Neutrophil (primary cell): ENCODE results near the gene GARIN6.
"Not testable (repeated sequence)": the region's sequence is repeated elsewhere in the genome, so short reads cannot be mapped to it uniquely, and the experiment has no call there.

Experiments
- H3K27ac ChIP-seq: fragments of 200-600 bp; sonication (generic); 2 replicates; pipeline ENCODE4 v1.5.1; 2016; ENCODE audit warnings: mild to moderate bottlenecking, moderate library complexity
- H3K27me3 ChIP-seq: fragments of 200-600 bp; sonication (generic); 2 replicates; pipeline ENCODE4 v1.6.0; 2016; ENCODE audit warnings: mild to moderate bottlenecking
- H3K36me3 ChIP-seq: fragments of 200-600 bp; sonication (generic); 2 replicates; pipeline ENCODE4 v1.5.1; 2017
- H3K4me1 ChIP-seq, 2 experiments: fragments of 200-600 bp in 1 of 2; sonication (generic) in 1 of 2; 1 replicate in 1 of 2; 2 replicates in 1 of 2; pipeline versions ENCODE4 v1.5.1 to v1.6.1; 2013 to 2016; ENCODE audit warnings: low read depth in 1 of 2, low read length in 1 of 2, mild to moderate bottlenecking in 1 of 2, moderate library complexity in 1 of 2; ENCODE audit not compliant: control insufficient read depth in 1 of 2, insufficient read depth in 1 of 2
- H3K4me3 ChIP-seq, 2 experiments: fragments of 200-600 bp in 1 of 2; sonication (generic) in 1 of 2; 1 replicate in 1 of 2; 2 replicates in 1 of 2; pipeline ENCODE4 v1.5.1; 2013 to 2016; ENCODE audit warnings: low read depth in 1 of 2, low read length in 1 of 2, mild to moderate bottlenecking in 1 of 2, moderate library complexity in 1 of 2
- H3K9me3 ChIP-seq: fragments of 200-600 bp; sonication (generic); 2 replicates; pipeline ENCODE4 v1.5.1; 2016
- TF ChIP-seq, protein P1 (sequence below): fragments of 200-600 bp; sonication (generic); IDR thresholded peaks from 2 replicates; pipeline ENCODE4 v1.5.1; 2016; ENCODE audit warnings: antibody characterized with exemption

GARIN6 gene

DNA sequence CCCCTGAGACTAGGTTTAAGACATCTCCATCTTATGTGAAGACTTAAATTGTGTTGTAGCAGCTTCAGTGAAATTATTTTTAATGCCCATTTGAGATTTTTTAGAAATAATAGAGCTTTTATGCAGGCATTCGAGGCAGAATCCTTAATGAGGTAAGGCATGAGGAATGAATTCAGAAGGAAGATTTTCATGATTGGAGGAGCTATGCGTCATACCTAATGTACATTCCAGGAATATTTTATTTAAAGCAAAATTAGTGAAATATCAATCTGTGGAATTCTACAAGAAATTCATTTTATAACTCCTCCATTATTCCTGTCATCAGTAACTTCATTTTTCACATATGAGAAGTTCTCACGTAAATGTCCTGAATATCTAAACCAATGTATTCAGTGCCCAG lies 36.0 kb upstream of the GARIN6 start:
- no peaks in the 10 kb centered on the region for H3K4me1 ChIP-seq
- no peak overlapping the region for H3K27ac ChIP-seq
- no peaks in the 10 kb centered on the region for H3K27me3 ChIP-seq
- H3K9me3 ChIP-seq: no peaks in the 10 kb centered on the region
- TF ChIP-seq, protein P1, sequence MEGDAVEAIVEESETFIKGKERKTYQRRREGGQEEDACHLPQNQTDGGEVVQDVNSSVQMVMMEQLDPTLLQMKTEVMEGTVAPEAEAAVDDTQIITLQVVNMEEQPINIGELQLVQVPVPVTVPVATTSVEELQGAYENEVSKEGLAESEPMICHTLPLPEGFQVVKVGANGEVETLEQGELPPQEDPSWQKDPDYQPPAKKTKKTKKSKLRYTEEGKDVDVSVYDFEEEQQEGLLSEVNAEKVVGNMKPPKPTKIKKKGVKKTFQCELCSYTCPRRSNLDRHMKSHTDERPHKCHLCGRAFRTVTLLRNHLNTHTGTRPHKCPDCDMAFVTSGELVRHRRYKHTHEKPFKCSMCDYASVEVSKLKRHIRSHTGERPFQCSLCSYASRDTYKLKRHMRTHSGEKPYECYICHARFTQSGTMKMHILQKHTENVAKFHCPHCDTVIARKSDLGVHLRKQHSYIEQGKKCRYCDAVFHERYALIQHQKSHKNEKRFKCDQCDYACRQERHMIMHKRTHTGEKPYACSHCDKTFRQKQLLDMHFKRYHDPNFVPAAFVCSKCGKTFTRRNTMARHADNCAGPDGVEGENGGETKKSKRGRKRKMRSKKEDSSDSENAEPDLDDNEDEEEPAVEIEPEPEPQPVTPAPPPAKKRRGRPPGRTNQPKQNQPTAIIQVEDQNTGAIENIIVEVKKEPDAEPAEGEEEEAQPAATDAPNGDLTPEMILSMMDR: no peak
- H3K36me3 ChIP-seq: no peaks in the 10 kb centered on the region
- H3K4me3 ChIP-seq: no peak overlapping the region

DNA sequence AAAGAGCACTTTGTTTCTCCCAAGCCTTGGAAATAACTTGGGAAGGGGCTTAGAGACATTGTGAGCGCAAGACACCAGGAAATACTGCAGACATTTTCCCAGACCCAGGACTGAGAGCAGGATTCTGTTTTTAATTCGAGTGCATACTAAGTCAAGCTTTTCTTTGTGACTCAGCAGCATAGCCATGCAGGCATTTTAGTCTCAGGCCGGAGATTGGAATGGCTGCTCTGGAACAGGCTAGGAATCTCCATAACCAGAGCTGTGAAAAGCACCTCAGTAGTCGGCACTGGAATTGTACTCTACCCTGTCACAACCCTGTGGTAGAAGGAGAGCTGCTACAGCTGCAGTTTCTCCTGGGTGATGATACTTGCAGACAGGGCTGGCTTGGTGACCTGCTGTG lies 28.9 kb upstream of the GARIN6 start:
- Histone ChIP-seq H3K36me3 (no peaks in the 10 kb centered on the region), H3K27ac (no peak overlapping the region), H3K4me3 (no peak overlapping the region), H3K27me3 (no peaks in the 10 kb centered on the region), H3K4me1 (no peaks in the 10 kb centered on the region), H3K9me3 (no peaks in the 10 kb centered on the region)
- TF ChIP-seq, protein P1: no peak

DNA sequence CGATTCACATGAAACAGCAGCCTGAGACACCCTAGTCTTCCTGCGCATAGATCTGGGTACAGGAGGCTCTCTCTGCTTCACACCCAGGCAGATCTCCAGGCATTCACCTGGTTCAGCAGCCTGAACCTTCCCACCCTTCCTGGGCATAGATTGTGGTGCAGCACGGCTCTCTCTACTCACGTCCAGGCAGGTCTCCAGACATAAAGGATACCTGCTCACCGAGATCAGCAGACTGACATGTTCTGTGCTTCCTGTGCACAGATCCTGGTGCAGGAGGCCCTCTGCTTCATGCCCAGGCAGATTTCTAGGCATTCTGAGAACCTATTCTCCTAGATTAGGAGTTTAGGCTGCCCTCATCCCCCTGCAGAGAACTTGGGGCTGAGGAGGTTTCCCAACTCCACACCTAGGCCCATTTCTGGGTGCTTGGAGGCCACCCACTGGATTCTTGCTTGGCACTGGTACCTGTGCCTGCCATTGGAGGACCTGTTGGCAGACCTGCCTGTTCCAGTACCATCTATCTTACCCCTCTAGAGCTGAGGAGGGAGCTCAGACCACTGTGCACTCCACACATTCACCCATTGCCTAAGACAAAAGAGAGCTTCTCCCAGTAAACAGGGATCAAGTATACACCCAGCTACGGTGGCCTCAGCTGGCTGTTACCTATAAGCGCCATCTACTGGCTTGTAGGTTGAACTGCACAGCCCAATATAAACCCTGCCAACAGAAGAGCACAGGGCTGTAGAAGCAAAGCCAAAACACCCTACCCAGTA lies 28.0 kb upstream of the GARIN6 start:
- H3K4me3 ChIP-seq: no peak overlapping the region

DNA sequence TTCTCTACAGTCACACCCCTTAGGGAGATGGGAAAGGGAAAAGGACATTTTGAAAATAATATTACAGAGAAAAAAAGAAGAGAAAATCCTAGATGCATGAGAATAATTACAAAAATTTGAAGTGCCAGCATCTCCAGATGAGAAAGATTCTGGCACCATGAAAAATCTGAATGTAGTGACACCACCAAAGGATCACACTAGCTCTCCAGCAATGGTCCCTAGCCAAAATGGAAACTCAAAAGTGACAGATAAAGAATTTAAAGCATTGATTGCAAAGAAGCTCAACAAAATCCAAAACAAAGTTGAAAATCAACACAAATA lies 27.4 kb upstream of the GARIN6 start:
- Histone ChIP-seq H3K27ac (no peak overlapping the region), H3K27me3 (no peaks in the 10 kb centered on the region), H3K9me3 (no peaks in the 10 kb centered on the region), H3K36me3 (no peaks in the 10 kb centered on the region), H3K4me3 (no peak overlapping the region), H3K4me1 (no peaks in the 10 kb centered on the region)
- TF ChIP-seq, protein P1: no peak

More for the DNA sequence above, 28.0 kb upstream of the GARIN6 start:
- Histone ChIP-seq H3K27me3 (no peaks in the 10 kb centered on the region), H3K27ac (no peak overlapping the region), H3K4me1 (no peaks in the 10 kb centered on the region), H3K9me3 (no peaks in the 10 kb centered on the region), H3K36me3 (no peaks in the 10 kb centered on the region)
- TF ChIP-seq, protein P1: no peak

DNA sequence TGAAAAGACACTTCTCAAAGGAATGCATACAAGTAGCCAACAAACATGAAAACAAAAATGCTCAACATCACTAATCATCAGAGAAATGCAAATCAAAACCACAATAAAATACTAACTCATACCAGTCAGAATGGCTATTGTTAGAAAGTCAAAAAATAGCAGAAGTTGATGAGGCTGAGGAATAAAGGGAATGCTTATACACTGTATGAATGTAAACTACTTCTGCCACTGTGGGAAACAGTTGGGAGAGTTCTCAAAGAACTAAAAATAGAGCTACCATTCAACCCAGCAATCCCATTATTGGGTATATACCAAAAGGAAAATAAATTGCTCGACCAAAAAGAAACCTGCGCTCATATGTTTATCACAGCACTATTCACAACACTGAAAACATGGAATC lies 23.0 kb upstream of the GARIN6 start:
- not testable (repeated sequence) for H3K4me3 ChIP-seq, H3K4me1 ChIP-seq, H3K27ac ChIP-seq, H3K27me3 ChIP-seq, H3K9me3 ChIP-seq, H3K36me3 ChIP-seq

DNA sequence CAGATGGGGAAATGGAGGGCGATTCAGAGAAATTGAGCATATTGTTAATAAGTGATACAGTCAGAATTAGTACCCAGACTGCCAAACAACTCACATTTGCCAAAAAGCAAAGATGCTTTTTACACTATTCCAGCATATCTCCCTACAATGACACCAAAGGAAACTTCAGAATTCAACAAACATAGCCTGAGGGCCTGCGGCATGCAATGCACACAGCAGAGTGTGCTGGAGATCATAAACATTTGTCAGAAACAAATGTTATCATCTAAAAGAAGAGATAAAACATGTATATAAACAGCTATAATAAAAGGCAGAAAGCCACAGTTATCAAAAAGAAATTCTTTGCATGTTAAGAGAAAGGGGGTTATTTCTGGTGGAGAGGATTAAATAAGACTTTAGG lies 20.1 kb upstream of the GARIN6 start:
- Histone ChIP-seq H3K36me3 (no peaks in the 10 kb centered on the region), H3K27ac (no peak overlapping the region), H3K4me1 (no peaks in the 10 kb centered on the region), H3K9me3 (no peaks in the 10 kb centered on the region), H3K27me3 (no peaks in the 10 kb centered on the region), H3K4me3 (no peak overlapping the region)
- TF ChIP-seq, protein P1: no peak
